Measurements from ENCODE around the gene LCAT. TPM values are rescaled to one million over a fixed set of nuclear protein-coding genes. Genes with fewer than 3 reads are reported as not detected.
"Not testable (repeated sequence)": the region's sequence is repeated elsewhere in the genome, so short reads cannot be mapped to it uniquely, and the experiment has no call there.

Gene LCAT
- polyA plus RNA-seq, 1 donor (not counting 4 experiments of a cell fraction or from before 2014, with no cell fraction given): 6.5 TPM

- H3K9me1 ChIP-seq (ENCODE audit: control insufficient read depth, extremely low read depth, insufficient read depth, low read length): peaks cover 11% of the 10 kb centered on the region
- FAIRE-seq (no peak), DNase-seq (ENCODE audit: low read depth, low spot score) (no peak)
- H3K79me2 ChIP-seq (ENCODE audit: control insufficient read depth, insufficient read depth, low read length): peaks cover 6% of the 10 kb centered on the region
- no peak overlapping the region for H3K9ac ChIP-seq (ENCODE audit: control insufficient read depth, extremely low read depth, insufficient read depth, low read length)
- H3K27me3 ChIP-seq (ENCODE audit: control insufficient read depth, extremely low read depth, insufficient read depth, low read length): no peaks in the 10 kb centered on the region
- peaks cover 27% of the 10 kb centered on the region for H3K4me1 ChIP-seq (ENCODE audit: control insufficient read depth, extremely low read depth, insufficient read depth, low read length)
- TF ChIP-seq CTCF (optimal IDR thresholded peaks at IDR 0.05 in 1 of 3, IDR thresholded peaks at IDR 0.05 in 1 of 3, conservative IDR thresholded peaks at IDR 0.05 in 1 of 3; ENCODE audit: extremely low read depth in 1 of 3, insufficient read depth in 2 of 3, low read length in 3 of 3) (no peak), EZH2 (IDR thresholded peaks at IDR 0.05; ENCODE audit: low read length) (no peak)
- H3K9me3 ChIP-seq (ENCODE audit: control insufficient read depth, low read depth, low read length): no peaks in the 10 kb centered on the region
- H3K36me3 ChIP-seq (ENCODE audit: control insufficient read depth in 2 of 2, extremely low read depth in 1 of 2, insufficient read depth in 2 of 2, low read length in 2 of 2): peaks cover 4 to 8% of the 10 kb centered on the region in 2 experiments
- dilution Hi-C loops (cut with MboI; ENCODE audit: extremely low pct_ligation_motif_present, low sequenced_read_pairs): no loop called here
- H4K20me1 ChIP-seq (ENCODE audit: control insufficient read depth, extremely low read depth, insufficient read depth, low read length): peaks cover 17% of the 10 kb centered on the region
- no peak overlapping the region for H3K4me3 ChIP-seq (ENCODE audit: control insufficient read depth in 2 of 3, extremely low read depth in 1 of 3, insufficient read depth in 2 of 3, low read depth in 1 of 3, low read length in 3 of 3)
- peak overlapping the region; percentile 10 for H3K27ac ChIP-seq (ENCODE audit: control insufficient read depth, insufficient read depth, low read length)
- H2AFZ ChIP-seq (ENCODE audit: control insufficient read depth, low read length): no peak overlapping the region
- peak overlapping the region; percentile 3 for H3K4me2 ChIP-seq (ENCODE audit: control insufficient read depth, extremely low read depth, insufficient read depth, low read depth, low read length)
Observed at GRCh38 chr16:67917140-67917851, 26.6 kb downstream of the LCAT start.

GRCh38 chr16:67915831-67916723 lies 27.8 kb downstream of the LCAT start:
- H3K36me3 ChIP-seq (ENCODE audit: control insufficient read depth in 2 of 2, extremely low read depth in 1 of 2, insufficient read depth in 2 of 2, low read length in 2 of 2): peaks cover 4% of the 10 kb centered on the region in 2 experiments

GRCh38 chr16:67915496-67915769 lies 28.5 kb downstream of the LCAT start:
- dilution Hi-C loops (cut with MboI; ENCODE audit: extremely low pct_ligation_motif_present, low sequenced_read_pairs); H3K4me2 ChIP-seq (ENCODE audit: control insufficient read depth, extremely low read depth, insufficient read depth, low read depth, low read length); H3K9me3 ChIP-seq (ENCODE audit: control insufficient read depth, low read depth, low read length); H3K79me2 ChIP-seq (ENCODE audit: control insufficient read depth, insufficient read depth, low read length); H3K27me3 ChIP-seq (ENCODE audit: control insufficient read depth, extremely low read depth, insufficient read depth, low read length); H3K36me3 ChIP-seq (ENCODE audit: control insufficient read depth in 2 of 2, extremely low read depth in 1 of 2, insufficient read depth in 2 of 2, low read length in 2 of 2); H3K9ac ChIP-seq (ENCODE audit: control insufficient read depth, extremely low read depth, insufficient read depth, low read length); H3K27ac ChIP-seq (ENCODE audit: control insufficient read depth, insufficient read depth, low read length); DNase-seq (ENCODE audit: low read depth, low spot score); H2AFZ ChIP-seq (ENCODE audit: control insufficient read depth, low read length); H3K4me3 ChIP-seq (ENCODE audit: control insufficient read depth in 2 of 3, extremely low read depth in 1 of 3, insufficient read depth in 2 of 3, low read depth in 1 of 3, low read length in 3 of 3): not testable (repeated sequence)
- peaks cover 14% of the 10 kb centered on the region for H4K20me1 ChIP-seq (ENCODE audit: control insufficient read depth, extremely low read depth, insufficient read depth, low read length)
- H3K9me1 ChIP-seq (ENCODE audit: control insufficient read depth, extremely low read depth, insufficient read depth, low read length): peaks cover 11% of the 10 kb centered on the region
- peaks cover 27% of the 10 kb centered on the region for H3K4me1 ChIP-seq (ENCODE audit: control insufficient read depth, extremely low read depth, insufficient read depth, low read length)
- FAIRE-seq: peak; percentile 69

More at GRCh38 chr16:67915831-67916723, 27.8 kb downstream of the LCAT start:
- no peaks in the 10 kb centered on the region for H3K9me3 ChIP-seq (ENCODE audit: control insufficient read depth, low read depth, low read length)
- dilution Hi-C loops (cut with MboI; ENCODE audit: extremely low pct_ligation_motif_present, low sequenced_read_pairs): no loop called here
- H3K27me3 ChIP-seq (ENCODE audit: control insufficient read depth, extremely low read depth, insufficient read depth, low read length): no peaks in the 10 kb centered on the region
- no peak overlapping the region for H3K27ac ChIP-seq (ENCODE audit: control insufficient read depth, insufficient read depth, low read length)
- no peak for TF ChIP-seq CTCF (optimal IDR thresholded peaks at IDR 0.05 in 1 of 3, IDR thresholded peaks at IDR 0.05 in 1 of 3, conservative IDR thresholded peaks at IDR 0.05 in 1 of 3; ENCODE audit: extremely low read depth in 1 of 3, insufficient read depth in 2 of 3, low read length in 3 of 3)
- H3K4me1 ChIP-seq (ENCODE audit: control insufficient read depth, extremely low read depth, insufficient read depth, low read length): peaks cover 27% of the 10 kb centered on the region
- H4K20me1 ChIP-seq (ENCODE audit: control insufficient read depth, extremely low read depth, insufficient read depth, low read length): peaks cover 17% of the 10 kb centered on the region
- peaks cover 6% of the 10 kb centered on the region for H3K79me2 ChIP-seq (ENCODE audit: control insufficient read depth, insufficient read depth, low read length)
- DNase-seq (ENCODE audit: low read depth, low spot score): no peak
- no peak overlapping the region for H3K4me2 ChIP-seq (ENCODE audit: control insufficient read depth, extremely low read depth, insufficient read depth, low read depth, low read length)
- no peak overlapping the region for H3K4me3 ChIP-seq (ENCODE audit: control insufficient read depth in 2 of 3, extremely low read depth in 1 of 3, insufficient read depth in 2 of 3, low read depth in 1 of 3, low read length in 3 of 3)
- H3K9ac ChIP-seq (ENCODE audit: control insufficient read depth, extremely low read depth, insufficient read depth, low read length): no peak overlapping the region
- peak; percentile 39 for FAIRE-seq
- H2AFZ ChIP-seq (ENCODE audit: control insufficient read depth, low read length): no peak overlapping the region
- peaks cover 11% of the 10 kb centered on the region for H3K9me1 ChIP-seq (ENCODE audit: control insufficient read depth, extremely low read depth, insufficient read depth, low read length)
